Esophagus muscularis mucosa (tissue), 4 donors: Measurements from ENCODE around the gene TRIM37. TPM values are rescaled to one million over a fixed set of nuclear protein-coding genes. Genes with fewer than 3 reads are reported as not detected.

Experiments used
- DNase-seq: peaks from one replicate; pipeline ENCODE4 v3.0.0-alpha.2; 2017; ENCODE audit errors: extremely low spot score
- H3K27ac ChIP-seq, 4 donors: fragments of 200-600 bp; sonication (generic); replicated peaks in 1 of 4; 1 replicate in 3 of 4; 2 replicates in 1 of 4; pipeline ENCODE4 v1.5.1; 2016 to 2019; ENCODE audit warnings: mild to moderate bottlenecking in 1 of 4
- H3K27me3 ChIP-seq, 4 donors: fragments of 200-600 bp; sonication (generic); one replicate each; pipeline versions ENCODE4 v1.5.1 to v1.6.0; 2016 to 2019
- H3K36me3 ChIP-seq, 4 donors: fragments of 200-600 bp; sonication (generic); one replicate each; pipeline ENCODE4 v1.5.1; 2016 to 2019
- H3K4me1 ChIP-seq, 4 donors: fragments of 200-600 bp; sonication (generic); one replicate each; pipeline ENCODE4 v1.5.1; 2016 to 2019
- H3K4me3 ChIP-seq, 4 donors: fragments of 200-600 bp; sonication (generic); 1 replicate in 2 of 4; 2 replicates in 2 of 4; pipeline ENCODE4 v1.5.1; 2016 to 2019; ENCODE audit warnings: mild to moderate bottlenecking in 4 of 4, moderate library complexity in 1 of 4
- H3K9me3 ChIP-seq, 4 donors: fragments of 200-600 bp; sonication (generic); 1 replicate in 3 of 4; 2 replicates in 1 of 4; pipeline ENCODE4 v1.5.1; 2016 to 2019
- EP300 ChIP-seq: sonication (generic); formaldehyde crosslinking; IDR thresholded peaks from one replicate; pipeline ENCODE4 v1.6.1; 2017; ENCODE audit warnings: antibody characterized with exemption
- POLR2A ChIP-seq: fragments of 450-650 bp; IDR thresholded peaks from one replicate; pipeline ENCODE4 v1.6.1; 2017; ENCODE audit warnings: antibody characterized with exemption, moderate library complexity, mild to moderate bottlenecking, low read depth
- POLR2AphosphoS5 ChIP-seq, 2 donors: sonication (generic); formaldehyde crosslinking; IDR thresholded peaks; one replicate each; pipeline ENCODE4 v1.6.1; 2017; ENCODE audit warnings: antibody characterized with exemption in 2 of 2
- WGBS: methylation state at CpG from one replicate; pipeline ENCODE4 v1.1.5; 2018; 5-methylcytosine and 5-hydroxymethylcytosine counted together
- intact Hi-C: fragments of 100-400 bp; cut with DNase I; formaldehyde crosslinking; loops from one replicate; pipeline ENCODE4 v1.15.1; 2023
- total RNA-seq, 4 donors: library from RNA; depleted of rRNA; stranded (reverse); fragments of >200 nt; gene quantifications; one replicate each; pipeline versions ENCODE4 v1.1.0 to v1.2.1, GENCODE V29; 2016
- TF ChIP-seq, protein P1 (sequence below), 3 experiments: fragments of 200-600 bp in 2 of 3; fragments of 450-650 bp in 1 of 3; sonication (generic) in 2 of 3; IDR thresholded peaks; one replicate each; pipeline ENCODE4 v1.5.1; 2017 to 2019; ENCODE audit warnings: antibody characterized with exemption in 3 of 3, mild to moderate bottlenecking in 2 of 3, moderate library complexity in 1 of 3

TRIM37 gene
- total RNA-seq, 4 donors from 2014 or later = 23.4 to 27.5 (median 25.3) TPM

DNA sequence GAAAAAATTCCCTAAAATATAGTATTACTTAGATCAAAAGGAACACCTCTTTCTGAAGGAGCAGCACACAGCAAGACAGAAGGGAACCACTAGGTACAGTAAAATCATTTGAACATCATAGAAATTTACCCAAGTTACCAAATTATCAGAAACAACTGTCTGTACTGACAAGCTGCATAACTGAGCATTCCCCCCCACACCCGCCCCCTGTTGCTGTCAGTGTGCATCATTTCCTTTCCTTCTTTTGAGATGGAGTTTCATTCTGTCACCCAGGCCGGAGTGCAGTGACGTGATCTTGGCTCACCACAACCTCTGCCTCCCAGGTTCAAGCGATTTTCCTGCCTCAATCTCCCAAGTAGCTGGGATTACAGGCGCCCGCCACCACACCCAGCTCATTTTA lies 120.7 kb downstream of the TRIM37 start:
- H3K27ac ChIP-seq = no peak overlapping the region
- WGBS = 91% methylated on average over 6 of the region's 6 CpGs
- H3K9me3 ChIP-seq = no peaks in the 10 kb centered on the region
- intact Hi-C loops = no loop called here
- DNase-seq = no peak
- H3K36me3 ChIP-seq = no peaks in the 10 kb centered on the region
- no peaks in the 10 kb centered on the region for H3K4me1 ChIP-seq
- H3K27me3 ChIP-seq = no peaks in the 10 kb centered on the region
- TF ChIP-seq POLR2AphosphoS5 (IDR thresholded peaks at IDR 0.05) (no peak), EP300 (no peak), POLR2A (no peak)
- TF ChIP-seq, protein P1, sequence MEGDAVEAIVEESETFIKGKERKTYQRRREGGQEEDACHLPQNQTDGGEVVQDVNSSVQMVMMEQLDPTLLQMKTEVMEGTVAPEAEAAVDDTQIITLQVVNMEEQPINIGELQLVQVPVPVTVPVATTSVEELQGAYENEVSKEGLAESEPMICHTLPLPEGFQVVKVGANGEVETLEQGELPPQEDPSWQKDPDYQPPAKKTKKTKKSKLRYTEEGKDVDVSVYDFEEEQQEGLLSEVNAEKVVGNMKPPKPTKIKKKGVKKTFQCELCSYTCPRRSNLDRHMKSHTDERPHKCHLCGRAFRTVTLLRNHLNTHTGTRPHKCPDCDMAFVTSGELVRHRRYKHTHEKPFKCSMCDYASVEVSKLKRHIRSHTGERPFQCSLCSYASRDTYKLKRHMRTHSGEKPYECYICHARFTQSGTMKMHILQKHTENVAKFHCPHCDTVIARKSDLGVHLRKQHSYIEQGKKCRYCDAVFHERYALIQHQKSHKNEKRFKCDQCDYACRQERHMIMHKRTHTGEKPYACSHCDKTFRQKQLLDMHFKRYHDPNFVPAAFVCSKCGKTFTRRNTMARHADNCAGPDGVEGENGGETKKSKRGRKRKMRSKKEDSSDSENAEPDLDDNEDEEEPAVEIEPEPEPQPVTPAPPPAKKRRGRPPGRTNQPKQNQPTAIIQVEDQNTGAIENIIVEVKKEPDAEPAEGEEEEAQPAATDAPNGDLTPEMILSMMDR (IDR thresholded peaks at IDR 0.05) = no peak
- H3K4me3 ChIP-seq = no peak overlapping the region

DNA sequence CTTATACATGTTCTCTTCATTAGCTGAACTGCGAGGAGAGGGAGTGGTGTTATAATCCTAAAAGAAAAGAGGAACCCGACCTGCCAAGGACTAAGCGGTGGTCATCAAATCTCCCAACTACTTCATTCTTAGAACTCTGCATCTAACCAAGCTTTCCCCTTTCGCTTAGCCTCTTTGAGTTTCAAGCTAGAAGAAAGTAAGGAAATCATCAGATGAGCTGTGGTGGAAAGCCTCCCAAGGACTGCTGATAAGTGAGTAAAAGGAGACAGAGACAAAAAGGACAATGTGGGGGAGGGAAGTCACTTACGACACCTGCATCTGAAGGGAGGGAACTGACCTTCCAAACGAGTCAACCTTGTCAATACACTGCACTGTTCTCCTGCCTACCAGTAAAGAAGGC lies 121.3 kb downstream of the TRIM37 start:
- intact Hi-C loops = no loop called here
- DNase-seq = no peak
- no peak for TF ChIP-seq POLR2A
- TF ChIP-seq, protein P1 (IDR thresholded peaks at IDR 0.05) = no peak
- no peak for TF ChIP-seq POLR2AphosphoS5 (IDR thresholded peaks at IDR 0.05)
- no peak for TF ChIP-seq EP300
- no peaks in the 10 kb centered on the region for H3K9me3 ChIP-seq
- no peak overlapping the region for H3K4me3 ChIP-seq
- H3K27ac ChIP-seq = no peak overlapping the region
- no peaks in the 10 kb centered on the region for H3K36me3 ChIP-seq
- H3K27me3 ChIP-seq = no peaks in the 10 kb centered on the region
- 81% methylated on average over 6 of the region's 6 CpGs for WGBS
- no peaks in the 10 kb centered on the region for H3K4me1 ChIP-seq

DNA sequence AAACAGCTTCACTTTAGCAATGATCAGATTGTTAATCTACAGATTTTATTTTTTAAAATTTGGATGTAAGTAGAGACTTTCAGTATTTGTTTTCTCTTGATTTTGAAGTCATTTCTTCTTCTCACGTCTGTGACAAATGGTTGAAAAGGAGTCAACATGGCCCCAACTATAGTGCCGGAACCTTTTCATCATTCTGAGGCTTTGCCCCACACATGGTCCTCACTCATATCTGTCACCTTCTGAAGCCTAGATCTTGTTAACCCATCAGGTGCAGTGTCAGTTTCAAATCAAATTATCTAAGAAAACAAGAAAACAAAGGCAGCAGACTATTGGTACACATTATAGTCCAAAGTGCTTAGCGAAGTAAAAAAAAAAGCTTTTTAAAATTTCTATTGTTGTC lies 124.1 kb downstream of the TRIM37 start:
- TF ChIP-seq, protein P1 (IDR thresholded peaks at IDR 0.05) = no peak
- TF ChIP-seq POLR2AphosphoS5 (IDR thresholded peaks at IDR 0.05) (no peak), EP300 (no peak), POLR2A (no peak)
- intact Hi-C loops = no loop called here
- no peak overlapping the region for H3K4me3 ChIP-seq
- WGBS = 86% methylated on average over 3 of the region's 3 CpGs
- H3K9me3 ChIP-seq = no peaks in the 10 kb centered on the region
- no peak for DNase-seq
- no peaks in the 10 kb centered on the region for H3K4me1 ChIP-seq
- no peaks in the 10 kb centered on the region for H3K36me3 ChIP-seq
- no peak overlapping the region for H3K27ac ChIP-seq
- no peaks in the 10 kb centered on the region for H3K27me3 ChIP-seq

DNA sequence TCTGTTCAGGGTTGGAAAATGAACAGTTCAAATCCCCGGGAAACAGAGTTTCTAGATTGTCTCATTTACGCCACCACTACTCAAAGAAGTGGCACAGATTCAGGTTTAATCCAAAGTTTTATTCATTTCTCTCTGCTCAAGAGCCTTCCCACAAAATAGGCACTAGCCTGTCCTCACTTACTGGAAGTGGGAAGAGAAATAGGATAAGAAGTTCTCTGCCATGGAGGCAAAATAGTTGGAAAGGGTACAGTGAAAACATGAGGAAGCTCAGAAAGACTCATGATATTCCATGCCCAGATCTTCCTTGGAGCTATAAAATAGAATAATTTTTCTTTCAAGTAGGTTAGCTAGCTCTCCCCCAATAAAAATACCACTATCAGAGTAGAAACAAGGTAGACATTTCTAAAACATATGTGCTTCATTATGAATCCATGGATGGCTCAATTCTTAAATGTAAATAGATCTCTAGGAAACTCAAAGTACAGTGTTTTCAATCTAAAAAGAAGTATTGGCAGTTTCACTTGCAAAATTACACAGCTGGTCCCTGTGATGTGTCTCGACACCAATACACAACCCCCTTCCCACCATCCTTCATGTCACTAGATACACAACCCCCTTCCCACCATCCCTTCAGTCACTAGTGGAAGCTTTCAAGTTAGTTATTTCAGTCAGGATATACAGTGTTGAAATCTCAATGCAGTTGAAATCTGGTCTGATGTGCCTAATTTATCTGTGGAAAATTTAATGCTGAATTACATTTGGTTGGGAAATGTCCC lies 125.8 kb downstream of the TRIM37 start:
- Histone ChIP-seq H3K27ac (no peak overlapping the region), H3K27me3 (no peaks in the 10 kb centered on the region), H3K9me3 (no peaks in the 10 kb centered on the region), H3K4me1 (no peaks in the 10 kb centered on the region), H3K36me3 (no peaks in the 10 kb centered on the region), H3K4me3 (no peak overlapping the region)
- intact Hi-C loops = no loop called here
- DNase-seq = no peak
- TF ChIP-seq, protein P1 (IDR thresholded peaks at IDR 0.05) = no peak
- no peak for TF ChIP-seq EP300
- TF ChIP-seq POLR2AphosphoS5 (IDR thresholded peaks at IDR 0.05) = no peak
- no peak for TF ChIP-seq POLR2A
- WGBS = 83% methylated on average over 3 of the region's 3 CpGs

DNA sequence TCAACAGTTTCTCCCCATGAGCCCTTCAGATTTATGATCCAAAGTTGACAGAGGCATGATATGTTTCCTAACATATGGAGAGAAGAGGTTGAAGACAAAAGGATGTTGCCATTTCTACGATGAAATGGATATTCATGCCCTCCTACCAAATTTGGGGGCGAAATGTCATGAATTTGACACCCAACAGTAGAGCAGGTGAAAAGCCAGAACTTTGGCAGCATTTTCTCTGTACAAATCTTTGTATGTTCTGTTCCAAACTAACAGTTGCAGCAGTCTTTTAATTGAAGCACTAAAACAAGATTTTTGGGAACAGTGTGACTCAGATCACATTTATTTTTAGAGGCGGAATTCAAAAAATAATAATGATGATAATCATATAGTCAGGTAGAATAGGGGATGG lies 130.1 kb downstream of the TRIM37 start:
- Histone ChIP-seq H3K4me3 (no peak overlapping the region), H3K27ac (no peak overlapping the region), H3K9me3 (no peaks in the 10 kb centered on the region), H3K36me3 (no peaks in the 10 kb centered on the region), H3K4me1 (no peaks in the 10 kb centered on the region), H3K27me3 (no peaks in the 10 kb centered on the region)
- no peak for DNase-seq
- intact Hi-C loops = no loop called here
- TF ChIP-seq POLR2A (no peak), EP300 (no peak), POLR2AphosphoS5 (IDR thresholded peaks at IDR 0.05) (no peak)
- TF ChIP-seq, protein P1 (IDR thresholded peaks at IDR 0.05) = no peak
- 95% methylated on average over 3 of the region's 3 CpGs for WGBS
